ENCODE results near the gene THSD7B. TPM values are rescaled to one million over a fixed set of nuclear protein-coding genes. Genes with fewer than 3 reads are reported as not detected.
A peak's percentile ranks its signal among the peaks of the same experiment; 100 is the strongest.

THSD7B gene
- total and polyA plus RNA-seq, 2 of the 13 experiments (the other 11 are each of a cell fraction or from before 2014, with no cell fraction given): 0.02 TPM; not detected in 1

DNA sequence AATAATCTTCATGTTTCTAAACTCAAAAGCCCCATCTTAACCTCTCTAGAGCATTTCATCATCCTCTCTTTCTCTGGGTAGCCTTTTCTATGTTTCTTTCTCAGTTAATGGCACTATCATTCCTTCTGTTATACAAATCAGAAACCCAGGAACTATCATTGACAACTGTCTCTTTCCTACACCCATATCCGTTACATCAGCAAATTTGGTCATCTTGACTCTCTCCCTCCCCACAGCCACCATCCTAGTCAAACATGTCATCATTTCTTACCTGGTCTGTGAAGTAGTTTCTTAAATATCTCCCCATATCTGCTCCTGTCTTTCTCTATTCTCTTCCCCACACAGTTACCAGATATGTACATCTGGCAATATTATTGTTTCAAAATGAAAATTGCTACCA, 62.8 kb downstream of the THSD7B start:
- Histone ChIP-seq H3K9ac (ENCODE audit: insufficient read depth, low read depth, low read length) (no peak overlapping the region), H3K4me1 (ENCODE audit: insufficient read depth, low read length) (no peaks in the 10 kb centered on the region), H3K79me2 (ENCODE audit: insufficient read depth, low read length) (no peaks in the 10 kb centered on the region), H3K9me3 (ENCODE audit: low read length) (no peaks in the 10 kb centered on the region), H3K4me3 (replicated peaks in 1 of 3; ENCODE audit: insufficient read depth in 1 of 3, low read depth in 2 of 3, low read length in 3 of 3) (no peak overlapping the region), H2AFZ (ENCODE audit: low read length) (no peak overlapping the region), H4K20me1 (ENCODE audit: insufficient read depth, low read length) (no peaks in the 10 kb centered on the region), H3K36me3 (replicated peaks in 1 of 2; ENCODE audit: control insufficient read depth in 1 of 2, insufficient read depth in 2 of 2, low read length in 2 of 2) (no peaks in the 10 kb centered on the region), H3K27ac (ENCODE audit: extremely low read length, insufficient read depth, low read length) (no peak overlapping the region), H3K4me2 (ENCODE audit: low read depth, low read length) (no peak overlapping the region), H3K27me3 (ENCODE audit: control insufficient read depth in 1 of 2, insufficient read depth in 2 of 2, low read length in 2 of 2) (no peaks in the 10 kb centered on the region)
- CTCF ChIA-PET (ENCODE audit: low intra/inter-chr PET ratio, low total read pairs): no interaction called here
- intact Hi-C loops (cut with micrococcal nuclease; ENCODE audit: unreplicated experiment): no loop called here
- POLR2A ChIA-PET: no interaction called here
- no TSS peak for BruUV-seq (replicated peaks)
- ATAC-seq (no peak), DNase-seq (ENCODE audit: low spot score) (no peak), FAIRE-seq (no peak)
- TF ChIP-seq MAFF (IDR thresholded peaks at IDR 0.05; ENCODE audit: low read depth, low read length) (peak; percentile 64), ZNF225 (CRISPR knock-in tag; IDR thresholded peaks at IDR 0.05) (no peak), ZNF790 (CRISPR knock-in tag; IDR thresholded peaks at IDR 0.05; ENCODE audit: borderline replicate concordance) (no peak), ZBTB1 (CRISPR knock-in tag; IDR thresholded peaks at IDR 0.05; ENCODE audit: borderline replicate concordance) (no peak), MAFK (conservative IDR thresholded peaks at IDR 0.05 in 1 of 2, IDR thresholded peaks at IDR 0.05 in 1 of 2; ENCODE audit: low read length in 2 of 2) (peak; percentile 66 to 73)
- in situ Hi-C loops (cut with HindIII; ENCODE audit: extremely low pct_ligation_motif_present, low pct_unique_long_range_greater_than_20kb): no loop called here
- 12% methylated on average over 1 of the region's 1 CpG for WGBS (ENCODE audit: low lambda C conversion rate)

DNA sequence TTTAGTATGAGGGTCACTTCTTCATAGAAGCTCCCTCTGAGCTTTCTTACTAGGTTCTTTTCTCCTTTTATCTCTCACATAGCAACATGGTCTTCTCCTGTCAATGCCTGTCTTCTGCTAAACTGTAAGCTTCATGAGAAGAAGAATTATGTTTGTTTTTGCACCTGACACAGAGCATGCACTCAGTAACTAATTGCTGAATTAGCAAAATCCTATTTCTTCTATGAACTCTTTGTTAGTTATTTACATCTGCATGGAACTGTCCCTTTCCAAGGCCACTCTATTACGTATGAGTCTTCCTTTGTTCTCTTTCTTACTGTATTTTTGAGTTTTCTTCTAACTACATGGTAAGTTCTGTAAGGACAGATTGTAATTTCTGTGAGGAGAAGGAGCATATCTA, 63.4 kb downstream of the THSD7B start:
- H2AFZ ChIP-seq (ENCODE audit: low read length): no peak overlapping the region
- H3K79me2 ChIP-seq (ENCODE audit: insufficient read depth, low read length): no peaks in the 10 kb centered on the region
- no peaks in the 10 kb centered on the region for H3K27me3 ChIP-seq (ENCODE audit: control insufficient read depth in 1 of 2, insufficient read depth in 2 of 2, low read length in 2 of 2)
- no peak overlapping the region for H3K27ac ChIP-seq (ENCODE audit: extremely low read length, insufficient read depth, low read length)
- FAIRE-seq: no peak
- no peak overlapping the region for H3K4me3 ChIP-seq (replicated peaks in 1 of 3; ENCODE audit: insufficient read depth in 1 of 3, low read depth in 2 of 3, low read length in 3 of 3)
- no peaks in the 10 kb centered on the region for H3K36me3 ChIP-seq (replicated peaks in 1 of 2; ENCODE audit: control insufficient read depth in 1 of 2, insufficient read depth in 2 of 2, low read length in 2 of 2)
- no peaks in the 10 kb centered on the region for H3K9me3 ChIP-seq (ENCODE audit: low read length)
- POLR2A ChIA-PET: no interaction called here
- no peak overlapping the region for H3K9ac ChIP-seq (ENCODE audit: insufficient read depth, low read depth, low read length)
- H4K20me1 ChIP-seq (ENCODE audit: insufficient read depth, low read length): no peaks in the 10 kb centered on the region
- in situ Hi-C loops (cut with HindIII; ENCODE audit: extremely low pct_ligation_motif_present, low pct_unique_long_range_greater_than_20kb) (no loop called here), intact Hi-C loops (cut with micrococcal nuclease; ENCODE audit: unreplicated experiment) (no loop called here)
- no peak for ATAC-seq
- no TSS peak for BruUV-seq (replicated peaks)
- H3K4me2 ChIP-seq (ENCODE audit: low read depth, low read length): no peak overlapping the region
- DNase-seq (ENCODE audit: low spot score): no peak
- no peaks in the 10 kb centered on the region for H3K4me1 ChIP-seq (ENCODE audit: insufficient read depth, low read length)
- CTCF ChIA-PET (ENCODE audit: low intra/inter-chr PET ratio, low total read pairs): no interaction called here
- 2% methylated on average over 1 of the region's 1 CpG for WGBS (ENCODE audit: low lambda C conversion rate)
- TF ChIP-seq MAFK (conservative IDR thresholded peaks at IDR 0.05 in 1 of 2, IDR thresholded peaks at IDR 0.05 in 1 of 2; ENCODE audit: low read length in 2 of 2) (peak; percentile 94 to 96), GZF1 (CRISPR knock-in tag; IDR thresholded peaks at IDR 0.05) (no peak), PHF5A (CRISPR knock-in tag; IDR thresholded peaks at IDR 0.05; ENCODE audit: low read depth, unreplicated experiment) (no peak), YEATS2 (CRISPR knock-in tag; IDR thresholded peaks at IDR 0.05; ENCODE audit: borderline replicate concordance) (no peak), NONO (IDR thresholded peaks at IDR 0.05) (no peak), NONO (CRISPR knock-in tag; conservative IDR thresholded peaks at IDR 0.05) (no peak), MAFF (IDR thresholded peaks at IDR 0.05; ENCODE audit: low read depth, low read length) (peak; percentile 93), ZNF7 (CRISPR knock-in tag; IDR thresholded peaks at IDR 0.05) (no peak)
- TF ChIP-seq, protein P1, sequence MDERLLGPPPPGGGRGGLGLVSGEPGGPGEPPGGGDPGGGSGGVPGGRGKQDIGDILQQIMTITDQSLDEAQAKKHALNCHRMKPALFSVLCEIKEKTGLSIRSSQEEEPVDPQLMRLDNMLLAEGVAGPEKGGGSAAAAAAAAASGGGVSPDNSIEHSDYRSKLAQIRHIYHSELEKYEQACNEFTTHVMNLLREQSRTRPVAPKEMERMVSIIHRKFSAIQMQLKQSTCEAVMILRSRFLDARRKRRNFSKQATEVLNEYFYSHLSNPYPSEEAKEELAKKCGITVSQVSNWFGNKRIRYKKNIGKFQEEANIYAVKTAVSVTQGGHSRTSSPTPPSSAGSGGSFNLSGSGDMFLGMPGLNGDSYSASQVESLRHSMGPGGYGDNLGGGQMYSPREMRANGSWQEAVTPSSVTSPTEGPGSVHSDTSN (CRISPR knock-in tag; IDR thresholded peaks at IDR 0.05): no peak
- TF ChIP-seq, protein P2, sequence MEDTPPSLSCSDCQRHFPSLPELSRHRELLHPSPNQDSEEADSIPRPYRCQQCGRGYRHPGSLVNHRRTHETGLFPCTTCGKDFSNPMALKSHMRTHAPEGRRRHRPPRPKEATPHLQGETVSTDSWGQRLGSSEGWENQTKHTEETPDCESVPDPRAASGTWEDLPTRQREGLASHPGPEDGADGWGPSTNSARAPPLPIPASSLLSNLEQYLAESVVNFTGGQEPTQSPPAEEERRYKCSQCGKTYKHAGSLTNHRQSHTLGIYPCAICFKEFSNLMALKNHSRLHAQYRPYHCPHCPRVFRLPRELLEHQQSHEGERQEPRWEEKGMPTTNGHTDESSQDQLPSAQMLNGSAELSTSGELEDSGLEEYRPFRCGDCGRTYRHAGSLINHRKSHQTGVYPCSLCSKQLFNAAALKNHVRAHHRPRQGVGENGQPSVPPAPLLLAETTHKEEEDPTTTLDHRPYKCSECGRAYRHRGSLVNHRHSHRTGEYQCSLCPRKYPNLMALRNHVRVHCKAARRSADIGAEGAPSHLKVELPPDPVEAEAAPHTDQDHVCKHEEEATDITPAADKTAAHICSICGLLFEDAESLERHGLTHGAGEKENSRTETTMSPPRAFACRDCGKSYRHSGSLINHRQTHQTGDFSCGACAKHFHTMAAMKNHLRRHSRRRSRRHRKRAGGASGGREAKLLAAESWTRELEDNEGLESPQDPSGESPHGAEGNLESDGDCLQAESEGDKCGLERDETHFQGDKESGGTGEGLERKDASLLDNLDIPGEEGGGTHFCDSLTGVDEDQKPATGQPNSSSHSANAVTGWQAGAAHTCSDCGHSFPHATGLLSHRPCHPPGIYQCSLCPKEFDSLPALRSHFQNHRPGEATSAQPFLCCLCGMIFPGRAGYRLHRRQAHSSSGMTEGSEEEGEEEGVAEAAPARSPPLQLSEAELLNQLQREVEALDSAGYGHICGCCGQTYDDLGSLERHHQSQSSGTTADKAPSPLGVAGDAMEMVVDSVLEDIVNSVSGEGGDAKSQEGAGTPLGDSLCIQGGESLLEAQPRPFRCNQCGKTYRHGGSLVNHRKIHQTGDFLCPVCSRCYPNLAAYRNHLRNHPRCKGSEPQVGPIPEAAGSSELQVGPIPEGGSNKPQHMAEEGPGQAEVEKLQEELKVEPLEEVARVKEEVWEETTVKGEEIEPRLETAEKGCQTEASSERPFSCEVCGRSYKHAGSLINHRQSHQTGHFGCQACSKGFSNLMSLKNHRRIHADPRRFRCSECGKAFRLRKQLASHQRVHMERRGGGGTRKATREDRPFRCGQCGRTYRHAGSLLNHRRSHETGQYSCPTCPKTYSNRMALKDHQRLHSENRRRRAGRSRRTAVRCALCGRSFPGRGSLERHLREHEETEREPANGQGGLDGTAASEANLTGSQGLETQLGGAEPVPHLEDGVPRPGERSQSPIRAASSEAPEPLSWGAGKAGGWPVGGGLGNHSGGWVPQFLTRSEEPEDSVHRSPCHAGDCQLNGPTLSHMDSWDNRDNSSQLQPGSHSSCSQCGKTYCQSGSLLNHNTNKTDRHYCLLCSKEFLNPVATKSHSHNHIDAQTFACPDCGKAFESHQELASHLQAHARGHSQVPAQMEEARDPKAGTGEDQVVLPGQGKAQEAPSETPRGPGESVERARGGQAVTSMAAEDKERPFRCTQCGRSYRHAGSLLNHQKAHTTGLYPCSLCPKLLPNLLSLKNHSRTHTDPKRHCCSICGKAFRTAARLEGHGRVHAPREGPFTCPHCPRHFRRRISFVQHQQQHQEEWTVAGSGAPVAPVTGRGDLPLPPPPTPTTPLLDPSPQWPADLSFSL (CRISPR knock-in tag; IDR thresholded peaks at IDR 0.05): no peak

All from HepG2 (cell line).